HepG2 (cell line): ENCODE data around the gene PLSCR3. TPM values are rescaled to one million over a fixed set of nuclear protein-coding genes. Genes with fewer than 3 reads are reported as not detected.

Experiments
- ARNT2 ChIP-seq: sonication (generic); formaldehyde crosslinking; IDR thresholded peaks from 2 replicates; pipeline ENCODE4 v1.8.0; 2022; ENCODE audit warnings: mild to moderate bottlenecking, low read depth, missing genetic modification reagents, moderate library complexity
- ASH2L ChIP-seq: fragments of 300-600, 200-600 bp; sonication (generic); IDR thresholded peaks from 2 replicates; pipeline ENCODE4 v1.7.0; 2017; ENCODE audit warnings: low read depth, mild to moderate bottlenecking, moderate library complexity, mixed read lengths, low read length; ENCODE audit not compliant: insufficient read length
- BRCA1 ChIP-seq: sonication (generic); formaldehyde crosslinking; IDR thresholded peaks from 2 replicates; pipeline ENCODE4 v1.4.0; 2020; ENCODE audit warnings: missing genetic modification reagents
- KLF15 ChIP-seq: sonication (generic); formaldehyde crosslinking; IDR thresholded peaks from 2 replicates; pipeline ENCODE4 v1.8.1; 2023; ENCODE audit warnings: borderline replicate concordance, mild to moderate bottlenecking, inconsistent platforms, missing genetic modification reagents, mixed read lengths
- KLF16 ChIP-seq, 2 experiments: sonication (generic) in 1 of 2; formaldehyde crosslinking in 1 of 2; IDR thresholded peaks; 2 replicates each; pipeline versions ENCODE4 v1.6.1 to v1.8.0; 2016 to 2023; ENCODE audit warnings: missing genetic modification reagents in 2 of 2, missing compliant biosample characterization in 1 of 2
- KMT2B ChIP-seq: IDR thresholded peaks from 2 replicates; pipeline ENCODE4 v1.6.1; 2016; ENCODE audit warnings: missing genetic modification reagents, missing compliant biosample characterization
- RAD21 ChIP-seq: fragments of 450-650 bp; formaldehyde crosslinking; IDR thresholded peaks from 2 replicates; pipeline ENCODE4 v1.5.0; 2020; ENCODE audit warnings: mild to moderate bottlenecking
- ZBTB2 ChIP-seq: sonication (generic); formaldehyde crosslinking; IDR thresholded peaks from 2 replicates; pipeline ENCODE4 v1.8.0; 2022; ENCODE audit warnings: low read depth, missing genetic modification reagents
- ZIK1 ChIP-seq: sonication (generic); formaldehyde crosslinking; IDR thresholded peaks from 2 replicates; pipeline ENCODE4 v1.5.0; 2020; ENCODE audit warnings: mild to moderate bottlenecking, low read depth, missing genetic modification reagents, borderline replicate concordance
- ZNF333 ChIP-seq: sonication (generic); formaldehyde crosslinking; IDR thresholded peaks from 2 replicates; pipeline ENCODE4 v1.4.0; 2020; ENCODE audit warnings: mild to moderate bottlenecking, missing genetic modification reagents, borderline replicate concordance
- ZNF503 ChIP-seq: sonication (generic); formaldehyde crosslinking; IDR thresholded peaks from 2 replicates; pipeline ENCODE4 v1.4.0; 2020; ENCODE audit warnings: missing genetic modification reagents
- ZNF564 ChIP-seq: sonication (generic); formaldehyde crosslinking; IDR thresholded peaks from 2 replicates; pipeline ENCODE4 v1.8.1; 2023; ENCODE audit warnings: mild to moderate bottlenecking, missing genetic modification reagents
- ZNF7 ChIP-seq: IDR thresholded peaks from 2 replicates; pipeline ENCODE4 v1.6.1; 2016; ENCODE audit warnings: missing biosample characterization, missing genetic modification reagents
- ZNF766 ChIP-seq: sonication (generic); formaldehyde crosslinking; IDR thresholded peaks from 2 replicates; pipeline ENCODE4 v1.5.0; 2020; ENCODE audit warnings: missing genetic modification reagents, borderline replicate concordance
- polyA plus RNA-seq, 8 experiments: library from polyadenylated mRNA; depleted of rRNA in 3 of 8; stranded (reverse) in 7 of 8; unstranded in 1 of 8; fragments of >200 nt; fragmentation: Illumina TruSeq in 4 of 8; extraction: Trizol in 4 of 8; gene quantifications; 2 replicates each; pipeline versions ENCODE4 v1.2.1 to v1.2.3, GENCODE V29; 2011 to 2016; ENCODE audit warnings: low read depth in 4 of 8, missing spikeins in 1 of 8, mixed read lengths in 1 of 8; ENCODE audit not compliant: insufficient read depth in 1 of 8
- total RNA-seq, 5 experiments: library from RNA; depleted of rRNA; stranded (reverse); fragments of >200 nt; fragmentation: Illumina TruSeq; extraction: Trizol; gene quantifications; 2 replicates each; pipeline ENCODE4 v1.2.3, GENCODE V29; 2016; ENCODE audit warnings: low read depth in 1 of 5
- TF ChIP-seq, protein P1 (sequence below): sonication (generic); formaldehyde crosslinking; IDR thresholded peaks from 2 replicates; pipeline ENCODE4 v1.5.1; 2020; ENCODE audit warnings: missing genetic modification reagents, mild to moderate bottlenecking, borderline replicate concordance
- TF ChIP-seq, protein P2 (sequence below): sonication (generic); formaldehyde crosslinking; IDR thresholded peaks from 2 replicates; pipeline ENCODE4 v1.4.0; 2020; ENCODE audit warnings: missing genetic modification reagents

PLSCR3 gene
- total and polyA plus RNA-seq, 2 of the 13 experiments (the other 11 are each of a cell fraction or from before 2014, with no cell fraction given): 5.6 to 6.2 TPM

- TF ChIP-seq, protein P1, sequence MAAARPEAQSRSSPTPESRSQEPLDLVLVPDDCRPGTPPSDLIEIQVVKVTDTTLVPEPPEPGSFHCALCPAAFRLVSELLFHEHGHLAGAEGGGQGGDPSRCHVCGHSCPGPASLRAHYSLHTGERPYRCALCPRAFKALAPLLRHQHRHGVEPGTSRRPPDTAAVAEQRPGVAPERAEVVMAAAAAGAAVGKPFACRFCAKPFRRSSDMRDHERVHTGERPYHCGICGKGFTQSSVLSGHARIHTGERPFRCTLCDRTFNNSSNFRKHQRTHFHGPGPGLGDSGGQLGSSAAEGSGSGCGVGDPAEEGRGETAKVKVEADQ (CRISPR knock-in tag): peak; percentile 62; the same call in 1 of the 2 replicates
- TF ChIP-seq KLF16 (CRISPR knock-in tag; IDR thresholded peaks at IDR 0.05): peak in 1 of 2 experiments; percentile 59; a peak in 2 of 4 replicates
- TF ChIP-seq ZNF7: no peak
- TF ChIP-seq ZNF503 (CRISPR knock-in tag): peak; percentile 45; the same call in 1 of the 2 replicates
- TF ChIP-seq KLF15: peak; percentile 68; the same call in 1 of the 2 replicates
- TF ChIP-seq RAD21 (CRISPR knock-in tag): peak; percentile 58; the same call in 1 of the 2 replicates
- 0 out of 2 replicates have a peak, but pooled peaks have one; percentile 85 for TF ChIP-seq BRCA1
- TF ChIP-seq ASH2L: peak; percentile 56
- TF ChIP-seq ZIK1 (CRISPR knock-in tag): peak; percentile 64; the same call in 1 of the 2 replicates
- TF ChIP-seq ZNF564: peak; percentile 26; the same call in 1 of the 2 replicates
- TF ChIP-seq ZNF766 (CRISPR knock-in tag): 0 out of 2 replicates have a peak, but pooled peaks have one; percentile 1
- peak; percentile 72 for TF ChIP-seq ARNT2 (CRISPR knock-in tag)
- no peak for TF ChIP-seq KMT2B (CRISPR knock-in tag)
- TF ChIP-seq, protein P2, sequence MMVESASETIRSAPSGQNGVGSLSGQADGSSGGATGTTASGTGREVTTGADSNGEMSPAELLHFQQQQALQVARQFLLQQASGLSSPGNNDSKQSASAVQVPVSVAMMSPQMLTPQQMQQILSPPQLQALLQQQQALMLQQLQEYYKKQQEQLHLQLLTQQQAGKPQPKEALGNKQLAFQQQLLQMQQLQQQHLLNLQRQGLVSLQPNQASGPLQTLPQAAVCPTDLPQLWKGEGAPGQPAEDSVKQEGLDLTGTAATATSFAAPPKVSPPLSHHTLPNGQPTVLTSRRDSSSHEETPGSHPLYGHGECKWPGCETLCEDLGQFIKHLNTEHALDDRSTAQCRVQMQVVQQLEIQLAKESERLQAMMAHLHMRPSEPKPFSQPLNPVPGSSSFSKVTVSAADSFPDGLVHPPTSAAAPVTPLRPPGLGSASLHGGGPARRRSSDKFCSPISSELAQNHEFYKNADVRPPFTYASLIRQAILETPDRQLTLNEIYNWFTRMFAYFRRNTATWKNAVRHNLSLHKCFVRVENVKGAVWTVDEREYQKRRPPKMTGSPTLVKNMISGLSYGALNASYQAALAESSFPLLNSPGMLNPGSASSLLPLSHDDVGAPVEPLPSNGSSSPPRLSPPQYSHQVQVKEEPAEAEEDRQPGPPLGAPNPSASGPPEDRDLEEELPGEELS: peak; percentile 29; the same call in 1 of the 2 replicates
- peak; percentile 26; the same call in 1 of the 2 replicates for TF ChIP-seq ZNF333 (CRISPR knock-in tag)
- TF ChIP-seq ZBTB2 (CRISPR knock-in tag): peak; percentile 86; the same call in 1 of the 2 replicates
Measured at GRCh38 chr17:7351665-7352502, 42.4 kb downstream of the PLSCR3 start, which contains the start of gene KCTD11 (continued).
